Neutrophil (primary cell): ENCODE data around the gene REEP6.

Experiments used
- H3K27ac ChIP-seq: fragments of 200-600 bp; sonication (generic); 2 replicates; pipeline ENCODE4 v1.5.1; 2016; ENCODE audit warnings: mild to moderate bottlenecking, moderate library complexity
- H3K27me3 ChIP-seq: fragments of 200-600 bp; sonication (generic); 2 replicates; pipeline ENCODE4 v1.6.0; 2016; ENCODE audit warnings: mild to moderate bottlenecking
- H3K36me3 ChIP-seq: fragments of 200-600 bp; sonication (generic); 2 replicates; pipeline ENCODE4 v1.5.1; 2017
- H3K4me1 ChIP-seq, 2 experiments: fragments of 200-600 bp in 1 of 2; sonication (generic) in 1 of 2; 1 replicate in 1 of 2; 2 replicates in 1 of 2; pipeline versions ENCODE4 v1.5.1 to v1.6.1; 2013 to 2016; ENCODE audit warnings: low read depth in 1 of 2, low read length in 1 of 2, mild to moderate bottlenecking in 1 of 2, moderate library complexity in 1 of 2; ENCODE audit not compliant: control insufficient read depth in 1 of 2, insufficient read depth in 1 of 2
- H3K4me3 ChIP-seq, 2 experiments: fragments of 200-600 bp in 1 of 2; sonication (generic) in 1 of 2; 1 replicate in 1 of 2; 2 replicates in 1 of 2; pipeline ENCODE4 v1.5.1; 2013 to 2016; ENCODE audit warnings: low read depth in 1 of 2, low read length in 1 of 2, mild to moderate bottlenecking in 1 of 2, moderate library complexity in 1 of 2
- H3K9me3 ChIP-seq: fragments of 200-600 bp; sonication (generic); 2 replicates; pipeline ENCODE4 v1.5.1; 2016
- TF ChIP-seq, protein P1 (sequence below): fragments of 200-600 bp; sonication (generic); IDR thresholded peaks from 2 replicates; pipeline ENCODE4 v1.5.1; 2016; ENCODE audit warnings: antibody characterized with exemption

REEP6 gene

GRCh38 chr19:1446713-1447481, 44.1 kb upstream of the REEP6 start:
- Histone ChIP-seq H3K9me3 (no peaks in the 10 kb centered on the region), H3K27me3 (peaks cover 82% of the 10 kb centered on the region), H3K4me3 (no peak overlapping the region), H3K4me1 (peaks cover 9 to 23% of the 10 kb centered on the region in 2 experiments), H3K36me3 (peaks cover 7% of the 10 kb centered on the region), H3K27ac (no peak overlapping the region)
- TF ChIP-seq, protein P1, sequence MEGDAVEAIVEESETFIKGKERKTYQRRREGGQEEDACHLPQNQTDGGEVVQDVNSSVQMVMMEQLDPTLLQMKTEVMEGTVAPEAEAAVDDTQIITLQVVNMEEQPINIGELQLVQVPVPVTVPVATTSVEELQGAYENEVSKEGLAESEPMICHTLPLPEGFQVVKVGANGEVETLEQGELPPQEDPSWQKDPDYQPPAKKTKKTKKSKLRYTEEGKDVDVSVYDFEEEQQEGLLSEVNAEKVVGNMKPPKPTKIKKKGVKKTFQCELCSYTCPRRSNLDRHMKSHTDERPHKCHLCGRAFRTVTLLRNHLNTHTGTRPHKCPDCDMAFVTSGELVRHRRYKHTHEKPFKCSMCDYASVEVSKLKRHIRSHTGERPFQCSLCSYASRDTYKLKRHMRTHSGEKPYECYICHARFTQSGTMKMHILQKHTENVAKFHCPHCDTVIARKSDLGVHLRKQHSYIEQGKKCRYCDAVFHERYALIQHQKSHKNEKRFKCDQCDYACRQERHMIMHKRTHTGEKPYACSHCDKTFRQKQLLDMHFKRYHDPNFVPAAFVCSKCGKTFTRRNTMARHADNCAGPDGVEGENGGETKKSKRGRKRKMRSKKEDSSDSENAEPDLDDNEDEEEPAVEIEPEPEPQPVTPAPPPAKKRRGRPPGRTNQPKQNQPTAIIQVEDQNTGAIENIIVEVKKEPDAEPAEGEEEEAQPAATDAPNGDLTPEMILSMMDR = no peak

- peaks cover 88% of the 10 kb centered on the region for H3K27me3 ChIP-seq
- no peak overlapping the region for H3K27ac ChIP-seq
- no peak overlapping the region for H3K4me3 ChIP-seq
- TF ChIP-seq, protein P1 = no peak
- no peaks in the 10 kb centered on the region for H3K9me3 ChIP-seq
- H3K4me1 ChIP-seq = peaks cover 9 to 23% of the 10 kb centered on the region in 2 experiments
- H3K36me3 ChIP-seq = peaks cover 4% of the 10 kb centered on the region
Observed at GRCh38 chr19:1447504-1447903, 43.5 kb upstream of the REEP6 start.

- H3K27ac ChIP-seq = no peak overlapping the region
- TF ChIP-seq, protein P1 = no peak
- peaks cover 9 to 23% of the 10 kb centered on the region in 2 experiments for H3K4me1 ChIP-seq
- H3K36me3 ChIP-seq = no peaks in the 10 kb centered on the region
- peaks cover 92% of the 10 kb centered on the region for H3K27me3 ChIP-seq
- no peak overlapping the region for H3K4me3 ChIP-seq
- H3K9me3 ChIP-seq = no peaks in the 10 kb centered on the region
Observed at GRCh38 chr19:1447944-1448343, 43.0 kb upstream of the REEP6 start.

DNA sequence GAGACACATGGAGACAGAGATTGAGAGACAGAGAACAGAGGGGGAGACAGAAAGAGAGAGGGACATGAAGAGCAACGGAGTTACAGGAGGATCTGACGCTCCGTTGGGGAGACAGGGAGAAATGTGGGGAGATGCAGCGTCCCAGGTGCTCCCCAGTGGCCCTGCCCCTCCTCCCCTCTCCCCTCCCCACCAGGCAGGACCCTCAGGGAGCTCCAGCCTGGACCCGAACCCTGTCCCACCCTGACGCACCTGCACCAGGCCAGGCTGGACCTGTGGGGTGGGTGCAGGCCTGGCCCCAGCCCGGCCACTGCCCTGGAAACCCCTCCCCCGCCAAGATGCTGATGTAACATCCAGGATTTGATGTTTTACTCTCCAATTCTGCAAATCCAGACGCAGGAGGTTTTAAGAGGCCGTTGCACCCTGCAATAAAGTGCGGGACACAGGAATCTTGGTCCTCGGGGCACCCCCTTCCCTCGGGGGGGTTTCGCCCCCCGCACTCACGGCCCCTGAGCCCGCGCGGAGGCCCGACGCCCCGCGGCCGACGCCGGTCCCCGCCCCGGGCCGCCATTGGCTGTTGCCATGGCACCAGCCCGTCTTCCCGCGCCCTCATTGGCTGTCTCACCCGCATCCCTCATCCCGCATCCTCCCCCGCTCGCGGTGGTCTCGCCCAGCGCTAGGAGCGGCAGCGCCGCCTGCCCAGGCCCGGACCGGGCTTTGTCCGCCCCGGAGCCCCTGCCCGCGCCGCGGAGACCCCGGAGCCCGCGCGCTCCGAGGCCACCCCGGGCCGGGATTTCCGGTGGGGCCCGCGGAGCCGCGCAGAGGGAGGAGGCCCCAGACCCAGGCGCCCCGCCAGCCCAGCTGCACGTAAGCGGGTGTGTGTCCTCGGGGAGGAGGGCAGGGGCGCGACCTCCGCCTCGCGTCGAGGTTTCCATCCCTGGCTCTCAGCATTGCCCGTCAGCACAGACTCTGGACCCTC, 41.2 kb upstream of the REEP6 start, which contains the start of gene APC2:
Gene APC2 (plus strand): TSS at position 655 of the 976 bp plus-strand sequence. CDS start 2,881 bp downstream, outside the sequence.
- TF ChIP-seq, protein P1 = no peak
- H3K9me3 ChIP-seq = no peaks in the 10 kb centered on the region
- no peak within 1 kb of the TSS for H3K4me3 ChIP-seq
- no peak within 1 kb of the TSS for H3K27ac ChIP-seq
- H3K27me3 ChIP-seq = peaks cover 100% of the 10 kb centered on the region
- no peaks in the 10 kb centered on the region for H3K36me3 ChIP-seq
- peaks cover 9 to 20% of the 10 kb centered on the region in 2 experiments for H3K4me1 ChIP-seq
